Peyer's patch (tissue), 4 donors: ENCODE measurements around the gene DPYD.

Source experiments
- CTCF ChIP-seq, 6 experiments: fragments of 450-650 bp in 4 of 6; fragments of 200-600 bp in 2 of 6; sonication (generic) in 1 of 6; IDR thresholded peaks; one replicate each; pipeline ENCODE4 v1.5.1; 2017 to 2019; ENCODE audit warnings: antibody characterized with exemption in 6 of 6, mild to moderate bottlenecking in 3 of 6, moderate library complexity in 1 of 6
- POLR2A ChIP-seq, 2 donors: fragments of 450-650 bp; IDR thresholded peaks; one replicate each; pipeline ENCODE4 v1.5.1; 2017; ENCODE audit warnings: antibody characterized with exemption in 2 of 2, mild to moderate bottlenecking in 2 of 2, moderate library complexity in 2 of 2

- TF ChIP-seq POLR2A (IDR thresholded peaks at IDR 0.05) (no peak), CTCF (IDR thresholded peaks at IDR 0.05) (no peak)
Measured at GRCh38 chr1:97077221-97077620, 843.6 kb downstream of the DPYD start.
